Stimulated activated CD4-positive, alpha-beta T cell treated with anti-CD3 and anti-CD28 coated beads, Interleukin-15, amount 100 ng/mL, for 1 hour (primary cell): ENCODE measurements around the gene SHANK1.

Experiments
- DNase-seq, 2 donors: peaks; one replicate each; pipeline ENCODE4 v3.0.0-alpha.2; 2020; ENCODE audit warnings: low read depth in 1 of 2, low spot score in 1 of 2

Gene SHANK1

GRCh38 chr19:50729894-50730293 is 10.3 kb upstream of the SHANK1 start:
- no peak for DNase-seq

- peak in 1 of 2 donors; percentile 67 for DNase-seq
Observed at GRCh38 chr19:50728084-50728737, 8.6 kb upstream of the SHANK1 start.

GRCh38 chr19:50725911-50726230 is 6.3 kb upstream of the SHANK1 start:
- no peak for DNase-seq

GRCh38 chr19:50725218-50725910 is 5.8 kb upstream of the SHANK1 start:
- DNase-seq: no peak

- peak; percentile 70 to 86 for DNase-seq
Observed at GRCh38 chr19:50724522-50725217, 5.1 kb upstream of the SHANK1 start.

- DNase-seq: no peak
Observed at GRCh38 chr19:50723735-50724521, 4.3 kb upstream of the SHANK1 start.

- no peak for DNase-seq
Observed at GRCh38 chr19:50723069-50723468, 3.5 kb upstream of the SHANK1 start, which contains the start of gene CLEC11A. Gene CLEC11A (plus strand): TSS chr19:50723364. CDS start chr19:50723526, 162 bp downstream.

GRCh38 chr19:50722201-50723013 is 2.8 kb upstream of the SHANK1 start:
- no peak for DNase-seq

GRCh38 chr19:50721441-50722137 is 2.0 kb upstream of the SHANK1 start:
- no peak for DNase-seq

- no peak for DNase-seq
Observed at GRCh38 chr19:50720921-50721381, 1.3 kb upstream of the SHANK1 start.

- DNase-seq: no peak
Observed at GRCh38 chr19:50720181-50720920, 749 bp upstream of the SHANK1 start.

- DNase-seq: no peak
Observed at GRCh38 chr19:50719119-50719435, 525 bp downstream of the SHANK1 start.

- DNase-seq: no peak
Observed at GRCh38 chr19:50718255-50719118, 1.1 kb downstream of the SHANK1 start.

- DNase-seq: no peak
Observed at GRCh38 chr19:50717891-50718254, 1.7 kb downstream of the SHANK1 start.

- DNase-seq: no peak
Observed at GRCh38 chr19:50717026-50717723, 2.4 kb downstream of the SHANK1 start.

GRCh38 chr19:50716178-50717025 is 3.2 kb downstream of the SHANK1 start:
- DNase-seq: no peak
